ENCODE measurements around the gene UBAP1L.
"Not testable (repeated sequence)": the region's sequence is repeated elsewhere in the genome, so short reads cannot be mapped to it uniquely, and the experiment has no call there.

The UBAP1L gene

GRCh38 chr15:65082303-65082953 is 32.6 kb downstream of the UBAP1L start:
- peak; percentile 6 for DNase-seq

DNA sequence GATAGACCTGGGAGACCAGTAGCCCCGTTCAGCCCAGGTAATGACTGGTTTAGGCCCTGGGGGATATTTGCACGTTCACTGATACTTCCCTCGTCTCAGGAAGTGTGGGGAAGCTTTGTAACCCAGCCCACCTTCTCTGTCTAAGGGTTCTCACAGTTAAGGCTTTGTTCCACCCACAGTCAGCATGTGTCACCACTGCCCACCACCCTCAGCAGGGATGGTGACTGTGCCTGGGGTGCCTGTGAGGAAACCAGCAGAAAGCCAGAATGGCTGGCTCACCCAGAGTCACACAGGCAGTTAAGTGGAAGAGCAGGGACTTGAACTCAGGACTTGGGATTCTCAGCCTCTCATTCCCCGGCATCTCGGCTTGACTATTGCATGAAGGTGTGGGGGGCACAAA is 33.2 kb downstream of the UBAP1L start:
- DNase-seq = no peak

GRCh38 chr15:65081270-65081669 is 33.7 kb downstream of the UBAP1L start:
- no peak for DNase-seq

DNA sequence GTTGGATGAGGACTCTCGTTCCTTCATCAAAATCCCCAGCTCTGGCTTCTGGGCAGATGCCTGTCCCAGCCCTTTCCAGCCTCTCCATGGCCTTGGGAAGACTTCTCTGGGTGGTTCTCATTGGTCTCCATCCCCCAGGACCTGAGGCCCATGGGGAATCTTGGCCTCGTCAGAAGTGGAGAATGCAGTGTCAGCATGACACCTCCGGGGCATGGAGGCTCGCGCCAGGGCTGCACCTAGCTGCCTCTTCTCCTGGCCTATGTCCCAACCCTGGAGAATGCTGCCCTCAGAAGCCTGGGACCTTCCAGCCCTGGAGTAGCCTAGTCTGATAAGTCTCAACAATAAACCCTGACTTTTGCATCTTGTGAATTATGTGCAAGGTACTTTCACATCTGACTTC is 35.4 kb downstream of the UBAP1L start:
- DNase-seq = no peak

- no peak for DNase-seq
Observed at GRCh38 chr15:65077981-65078352, 37.0 kb downstream of the UBAP1L start.

DNA sequence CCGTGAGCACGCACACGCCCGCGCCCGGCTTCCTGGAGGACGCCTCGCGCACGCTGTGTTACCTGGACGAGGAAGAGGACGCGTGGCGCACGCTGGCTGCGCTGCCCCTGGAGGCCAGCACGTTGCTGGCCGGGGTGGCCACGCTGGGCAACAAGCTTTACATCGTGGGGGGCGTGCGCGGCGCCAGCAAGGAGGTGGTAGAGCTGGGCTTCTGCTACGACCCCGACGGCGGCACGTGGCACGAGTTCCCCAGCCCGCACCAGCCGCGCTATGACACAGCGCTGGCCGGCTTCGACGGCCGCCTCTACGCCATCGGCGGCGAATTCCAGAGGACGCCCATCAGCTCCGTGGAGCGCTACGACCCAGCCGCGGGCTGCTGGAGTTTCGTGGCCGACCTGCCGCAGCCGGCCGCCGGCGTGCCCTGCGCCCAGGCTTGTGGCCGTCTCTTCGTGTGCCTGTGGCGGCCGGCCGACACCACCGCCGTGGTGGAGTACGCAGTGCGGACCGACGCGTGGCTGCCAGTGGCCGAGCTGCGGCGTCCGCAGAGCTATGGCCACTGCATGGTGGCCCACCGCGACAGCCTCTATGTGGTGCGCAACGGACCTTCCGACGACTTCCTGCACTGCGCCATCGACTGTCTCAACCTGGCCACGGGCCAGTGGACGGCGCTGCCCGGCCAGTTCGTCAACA is 37.6 kb downstream of the UBAP1L start:
- no peak for DNase-seq

- DNase-seq = no peak
Observed at GRCh38 chr15:65076486-65077290, 38.3 kb downstream of the UBAP1L start, which contains the start of gene KBTBD13. KBTBD13 (plus strand) TSS chr15:65076746; CDS start chr15:65076816, 70 bp downstream.

DNA sequence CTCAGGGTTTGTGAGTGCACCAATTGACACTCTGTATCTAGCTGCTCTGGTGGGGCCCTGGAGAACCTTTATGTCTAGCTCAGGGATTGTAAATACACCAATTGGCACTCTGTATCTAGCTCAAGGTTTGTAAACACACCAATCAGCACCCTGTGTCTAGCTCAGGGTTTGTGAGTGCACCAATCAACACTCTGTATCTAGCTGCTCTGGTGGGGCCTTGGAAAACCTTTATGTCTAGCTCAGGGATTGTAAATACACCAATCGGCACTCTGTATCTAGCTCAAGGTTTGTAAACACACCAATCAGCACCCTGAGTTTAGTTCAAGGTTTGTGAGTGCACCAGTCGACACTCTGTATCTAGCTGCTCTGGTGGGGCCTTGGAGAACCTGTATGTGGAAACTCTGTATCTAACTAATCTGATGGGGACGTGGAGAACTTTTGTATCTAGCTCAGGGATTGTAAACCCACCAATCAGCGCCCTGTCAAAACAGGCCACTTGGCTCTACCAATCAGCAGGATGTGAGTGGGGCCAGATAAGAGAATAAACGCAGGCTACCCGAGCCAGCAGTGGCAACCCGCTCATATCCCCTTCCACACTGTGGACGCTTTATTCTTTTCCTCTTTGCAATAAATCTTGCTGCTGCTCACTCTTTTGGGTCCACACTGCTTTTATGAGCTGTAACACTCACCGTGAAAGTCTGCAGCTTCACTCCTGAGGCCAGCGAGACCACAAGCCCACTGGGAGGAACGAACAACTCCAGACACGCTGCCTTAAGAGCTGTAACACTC is 39.2 kb downstream of the UBAP1L start:
- DNase-seq = not testable (repeated sequence)

GRCh38 chr15:65074946-65075345 is 40.1 kb downstream of the UBAP1L start:
- not testable (repeated sequence) for DNase-seq

DNA sequence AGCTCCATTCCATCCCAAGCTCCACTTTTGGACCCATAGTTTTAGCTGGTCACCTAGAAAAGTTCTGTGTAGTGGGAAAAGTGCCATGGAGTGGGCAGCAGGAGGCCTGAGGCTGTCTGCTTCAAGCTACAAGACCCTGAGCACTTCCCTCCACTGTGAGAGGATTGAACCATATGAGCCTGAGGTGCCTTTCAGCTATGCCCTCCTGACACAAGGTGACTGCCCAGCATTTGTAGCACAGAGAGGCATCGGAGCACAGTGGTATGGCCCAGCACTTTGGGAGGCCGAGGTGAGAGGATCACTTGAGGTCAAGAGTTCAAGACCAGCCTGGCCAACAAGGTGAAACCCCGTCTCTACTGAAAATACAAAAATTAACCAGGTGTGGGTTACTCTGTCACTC is 42.4 kb downstream of the UBAP1L start:
- DNase-seq = no peak

DNA sequence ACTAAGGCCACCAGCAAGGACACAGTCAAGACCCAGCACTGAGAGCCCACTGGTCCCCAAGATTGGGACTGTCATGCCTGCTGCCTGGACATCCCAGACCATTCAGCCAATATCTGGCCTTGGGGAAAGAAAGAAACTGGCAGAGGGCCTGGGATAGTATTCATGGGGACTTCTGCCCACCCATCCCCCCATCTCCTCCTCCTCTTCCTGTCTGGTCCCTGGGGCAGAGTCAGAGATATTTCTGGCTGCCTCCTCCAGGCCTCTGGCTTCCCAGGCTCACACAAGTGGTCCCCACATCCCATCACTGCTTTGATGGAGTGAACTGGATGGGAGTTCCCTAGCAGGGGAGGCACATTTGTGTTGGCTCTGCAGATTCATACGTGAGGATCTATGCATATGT is 43.0 kb downstream of the UBAP1L start:
- no peak for DNase-seq

DNA sequence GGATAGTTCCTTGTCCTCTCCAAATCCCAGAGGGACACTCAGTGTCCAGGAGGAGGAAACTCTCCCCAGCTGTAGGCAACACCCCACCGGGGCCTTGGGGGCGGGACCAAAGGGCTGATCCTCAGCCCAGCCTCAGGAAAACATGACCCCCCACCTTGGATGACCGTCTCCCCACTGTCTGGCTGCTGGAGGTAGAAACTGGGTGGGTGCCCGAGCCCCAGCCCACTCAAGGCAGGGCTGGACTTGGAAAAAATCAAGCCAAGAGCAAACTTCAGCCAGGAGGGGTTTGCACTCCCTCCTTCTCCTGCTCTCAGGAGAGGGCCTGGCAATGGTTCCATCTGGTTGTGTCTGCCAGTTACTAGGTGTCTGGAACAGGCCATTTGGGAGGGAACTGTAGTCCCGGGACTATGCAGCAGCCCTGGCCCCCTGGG is 43.6 kb downstream of the UBAP1L start:
- no peak for DNase-seq

- no peak for DNase-seq
Observed at GRCh38 chr15:65069779-65070546, 45.0 kb downstream of the UBAP1L start.

DNA sequence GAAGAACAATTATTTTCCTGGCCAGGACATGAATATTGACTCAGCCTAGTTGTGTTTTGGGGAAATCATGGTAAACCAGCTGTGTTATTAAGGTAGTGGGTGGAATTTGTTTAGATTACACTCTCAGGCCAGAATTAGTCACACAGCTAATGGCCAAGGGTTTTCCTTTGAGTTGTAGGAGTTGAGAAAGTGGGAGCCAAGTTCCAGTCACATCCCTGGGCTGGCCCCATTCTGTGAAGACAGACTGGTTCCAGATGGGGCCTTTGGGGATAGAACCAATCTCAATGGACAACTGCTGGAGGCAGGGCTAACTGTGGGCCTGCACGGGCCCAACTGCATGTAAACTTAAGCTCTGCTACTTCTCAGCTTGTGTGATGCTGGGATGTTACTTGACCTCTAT is 45.8 kb downstream of the UBAP1L start:
- no peak for DNase-seq

GRCh38 chr15:65068403-65068788 is 46.6 kb downstream of the UBAP1L start:
- DNase-seq = no peak

DNA sequence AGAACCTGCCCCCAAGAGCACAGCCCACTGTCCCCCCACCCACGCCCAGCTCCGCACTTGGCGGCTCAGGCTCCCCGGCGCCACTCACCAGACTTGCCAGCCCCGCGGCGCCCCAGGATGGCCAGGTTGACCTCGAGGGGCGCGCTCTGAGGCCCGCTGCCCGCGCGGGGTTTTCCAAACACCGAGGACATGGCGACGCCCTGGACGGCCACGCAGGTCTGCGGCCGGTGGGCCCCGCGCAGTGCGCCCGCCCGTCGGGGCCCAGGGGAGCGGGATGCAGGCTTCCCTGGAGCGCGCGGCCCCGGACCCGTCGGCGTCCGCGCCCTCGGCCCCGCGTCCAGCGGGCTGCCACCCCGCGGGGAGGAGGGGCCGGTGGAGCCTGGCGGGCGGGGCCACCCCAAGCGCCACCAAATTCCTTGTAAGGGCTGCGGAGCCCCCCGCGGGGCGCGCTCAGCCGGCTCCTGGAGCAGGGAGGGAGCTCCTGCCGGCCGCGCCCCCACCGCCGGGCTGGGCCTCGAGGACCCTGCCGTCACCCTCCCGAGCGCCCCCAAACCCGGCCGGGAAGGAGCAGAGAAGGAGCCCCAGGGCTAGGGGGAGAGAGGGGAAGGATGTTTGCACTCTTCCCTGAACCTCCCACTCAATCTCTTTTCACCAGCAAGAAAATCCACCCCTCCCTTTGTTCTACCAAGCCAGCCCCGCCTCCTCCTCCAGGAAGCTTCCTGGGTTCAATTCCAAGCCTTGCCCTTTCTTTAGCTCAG is 47.2 kb downstream of the UBAP1L start, which contains the start of gene RASL12:
Gene RASL12, minus strand, starts transcription at position 347 of the 758 bp plus-strand sequence. Its CDS starts 156 bp downstream, at position 191.
- DNase-seq = peak; percentile 29

DNA sequence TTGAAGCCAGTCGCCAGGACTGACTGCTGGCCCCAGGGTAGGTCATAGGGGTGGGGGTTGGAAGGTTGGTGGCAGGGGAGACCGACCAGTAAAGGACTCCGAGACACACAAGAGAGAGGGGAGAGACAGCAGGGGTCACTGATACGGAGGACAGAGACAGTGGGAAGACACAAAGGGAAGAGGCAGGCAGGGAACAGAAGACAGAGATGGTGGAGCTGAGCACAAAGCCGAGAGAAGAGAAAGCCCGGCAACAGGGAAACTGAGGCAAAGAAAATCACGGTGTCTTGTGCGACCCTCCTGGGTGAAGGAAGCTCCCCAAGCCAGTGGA is 47.7 kb downstream of the UBAP1L start:
- no peak for DNase-seq

DNA sequence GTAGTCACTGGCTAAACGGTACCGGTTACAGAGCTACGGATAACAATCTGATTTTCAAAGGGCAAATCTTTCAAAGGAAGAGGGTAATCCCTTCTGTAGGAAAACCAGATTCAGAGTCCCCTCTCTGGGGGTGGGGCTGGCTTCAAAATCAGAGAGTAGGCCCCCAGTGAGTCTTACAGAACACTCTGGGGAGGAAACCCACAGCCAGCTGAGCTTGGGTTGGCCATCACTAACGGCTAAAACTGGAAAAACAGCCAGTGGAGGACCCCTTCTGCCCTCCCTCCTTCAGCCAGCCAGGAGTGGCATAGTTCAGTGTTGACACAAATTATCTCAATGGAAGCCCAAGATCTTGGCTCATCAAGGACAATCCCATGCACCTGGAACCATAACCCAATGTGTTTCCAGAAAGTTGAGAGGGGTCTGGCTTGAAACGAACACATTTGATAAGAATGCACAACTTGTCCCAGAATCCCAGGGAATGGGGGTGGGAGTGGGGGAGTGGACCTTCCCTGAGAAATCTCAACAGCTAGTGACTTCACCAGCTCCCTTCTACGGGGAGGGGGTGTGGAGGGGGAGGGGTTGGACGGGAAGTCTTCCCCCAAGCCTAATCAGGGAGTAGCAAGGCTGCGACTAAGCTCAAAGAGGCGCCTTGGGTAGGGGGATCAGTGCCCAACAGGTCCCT is 48.2 kb downstream of the UBAP1L start:
- DNase-seq = no peak

DNA sequence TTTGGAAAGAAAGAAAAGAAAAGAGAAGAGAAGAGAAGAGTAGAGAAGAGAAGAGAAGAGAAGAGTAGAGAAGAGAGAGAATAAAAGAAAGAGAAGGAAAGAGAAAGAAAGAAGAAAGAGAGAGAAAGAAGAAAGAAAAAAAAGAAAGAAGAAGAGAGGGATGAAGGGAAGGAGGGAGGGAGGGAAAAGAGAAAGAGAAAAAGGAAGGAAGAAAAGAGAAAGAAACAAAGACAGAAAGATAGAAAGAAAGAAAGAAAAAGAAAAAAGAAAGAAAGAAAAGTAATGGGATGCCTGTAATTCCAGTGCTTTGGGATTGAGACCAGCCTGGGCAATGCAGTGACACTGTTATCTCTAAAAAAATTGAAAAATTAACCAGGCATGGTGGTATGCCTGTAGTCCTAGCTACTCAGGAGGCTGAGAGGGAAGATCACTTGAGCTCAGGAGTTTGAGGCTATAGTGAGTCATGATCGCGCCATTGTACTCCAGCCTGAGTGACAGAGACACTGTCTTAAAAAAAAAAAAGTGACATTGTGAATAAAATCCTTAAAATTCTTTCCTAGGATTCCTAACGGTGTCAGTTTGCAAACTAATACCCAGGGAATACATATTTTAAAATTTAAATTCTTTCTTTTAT is 48.9 kb downstream of the UBAP1L start:
- no peak for DNase-seq

DNA sequence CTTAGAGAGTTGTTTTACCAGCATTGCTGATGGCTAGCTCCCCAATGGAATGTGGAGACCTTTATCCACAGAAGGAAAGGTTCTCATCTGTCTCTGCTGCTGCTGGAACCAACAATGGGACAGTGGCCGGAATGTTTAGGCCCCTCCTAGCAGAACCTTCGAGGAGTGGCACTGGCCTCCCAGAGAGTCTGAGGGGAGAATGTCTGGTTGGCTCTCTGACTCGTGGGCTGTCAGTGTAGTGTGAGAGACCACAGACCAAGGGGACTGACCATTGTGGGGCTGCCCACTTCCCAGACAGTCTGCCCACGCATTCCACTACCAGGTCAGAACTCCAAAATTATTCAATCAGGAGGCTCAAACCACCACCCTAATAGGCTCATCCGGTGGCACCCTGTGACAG is 52.3 kb downstream of the UBAP1L start:
- no peak for DNase-seq

Measured in NCI-H146 (cell line).